Thyroid gland (tissue), 4 donors: ENCODE data around the gene PLGRKT. TPM values are rescaled to one million over a fixed set of nuclear protein-coding genes. Genes with fewer than 3 reads are reported as not detected.
"Not testable (repeated sequence)": the region's sequence is repeated elsewhere in the genome, so short reads cannot be mapped to it uniquely, and the experiment has no call there.

ENCODE experiments used
- DNase-seq, 2 donors: peaks; one replicate each; pipeline ENCODE4 v3.0.0-alpha.2; 2019
- H3K27ac ChIP-seq, 3 donors: fragments of 200-600 bp; sonication (generic); 1 replicate in 2 of 3; 2 replicates in 1 of 3; pipeline ENCODE4 v1.5.1; 2016 to 2019; ENCODE audit warnings: mild to moderate bottlenecking in 1 of 3, moderate library complexity in 1 of 3
- H3K27me3 ChIP-seq: fragments of 200-600 bp; sonication (generic); one replicate; pipeline ENCODE4 v1.5.1; 2019
- H3K36me3 ChIP-seq, 2 donors: fragments of 200-600 bp; sonication (generic); one replicate each; pipeline ENCODE4 v1.5.1; 2016 to 2019
- H3K4me1 ChIP-seq, 2 donors: fragments of 200-600 bp; sonication (generic); one replicate each; pipeline ENCODE4 v1.5.1; 2017 to 2019
- H3K4me3 ChIP-seq, 3 donors: fragments of 200-600 bp; sonication (generic); replicated peaks in 1 of 3; 1 replicate in 2 of 3; 2 replicates in 1 of 3; pipeline ENCODE4 v1.5.1; 2016; ENCODE audit warnings: mild to moderate bottlenecking in 1 of 3
- H3K9me3 ChIP-seq: fragments of 200-600 bp; sonication (generic); one replicate; pipeline ENCODE4 v1.5.1; 2017
- CTCF ChIP-seq, 6 experiments: fragments of 200-600 bp in 3 of 6; fragments of 450-650 bp in 3 of 6; sonication (generic) in 3 of 6; IDR thresholded peaks; one replicate each; pipeline ENCODE4 v1.5.1; 2016 to 2019; ENCODE audit warnings: antibody characterized with exemption in 6 of 6, mild to moderate bottlenecking in 2 of 6, inconsistent platforms in 1 of 6, moderate library complexity in 1 of 6
- POLR2A ChIP-seq, 2 donors: fragments of 450-650 bp; IDR thresholded peaks; one replicate each; pipeline ENCODE4 v1.6.1; 2017; ENCODE audit warnings: antibody characterized with exemption in 2 of 2, mild to moderate bottlenecking in 2 of 2, moderate library complexity in 1 of 2
- WGBS, 2 donors: methylation state at CpG; one replicate each; pipeline ENCODE4 v1.1.5; 2017; 5-methylcytosine and 5-hydroxymethylcytosine counted together
- intact Hi-C: fragments of 100-400 bp; cut with DNase I; formaldehyde crosslinking; loops from one replicate; pipeline ENCODE4 v1.15.1; 2023
- total RNA-seq, 4 donors: library from RNA; depleted of rRNA; stranded (reverse); fragments of >200 nt; gene quantifications; one replicate each; pipeline ENCODE4 v1.2.3, GENCODE V29; 2016

The PLGRKT gene
- total RNA-seq, 4 donors from 2014 or later: 16.2 to 32.7 (median 27.7) TPM

- DNase-seq: no peak
- intact Hi-C loops: no loop called here
- Histone ChIP-seq H3K9me3 (no peaks in the 10 kb centered on the region), H3K27ac (no peak overlapping the region), H3K4me3 (no peak overlapping the region), H3K4me1 (no peaks in the 10 kb centered on the region), H3K27me3 (no peaks in the 10 kb centered on the region), H3K36me3 (no peaks in the 10 kb centered on the region)
- WGBS, 2 donors: 75 to 80% methylated on average over 1 of the region's 1 CpG
- no peak for TF ChIP-seq CTCF (IDR thresholded peaks at IDR 0.05)
- TF ChIP-seq POLR2A (IDR thresholded peaks at IDR 0.05): no peak
Measured at GRCh38 chr9:5352637-5353248, 85.0 kb downstream of the PLGRKT start.

GRCh38 chr9:5338992-5339981 is 98.4 kb downstream of the PLGRKT start, which contains the start of gene RLN1:
RLN1 (minus strand) TSS chr9:5339876; CDS start chr9:5339746, 130 bp downstream.
- H3K36me3 ChIP-seq, H3K4me3 ChIP-seq, H3K27me3 ChIP-seq, intact Hi-C loops, H3K4me1 ChIP-seq, H3K9me3 ChIP-seq, H3K27ac ChIP-seq: not testable (repeated sequence)
- 20 to 33% methylated on average over 14 of the region's 50 CpGs for WGBS, 2 donors
- DNase-seq: peak; percentile 1 to 12

- Histone ChIP-seq H3K9me3 (no peaks in the 10 kb centered on the region), H3K4me3 (no peak overlapping the region), H3K27me3 (no peaks in the 10 kb centered on the region), H3K36me3 (no peaks in the 10 kb centered on the region), H3K27ac (no peak overlapping the region), H3K4me1 (no peaks in the 10 kb centered on the region)
- TF ChIP-seq CTCF (IDR thresholded peaks at IDR 0.05) (no peak), POLR2A (IDR thresholded peaks at IDR 0.05) (no peak)
- no peak for DNase-seq
- intact Hi-C loops: no loop called here
- 80 to 83% methylated on average over 4 of the region's 4 CpGs for WGBS, 2 donors
Measured at GRCh38 chr9:5336688-5337087, 101.0 kb downstream of the PLGRKT start.

- H3K27ac ChIP-seq, H3K36me3 ChIP-seq, H3K27me3 ChIP-seq, intact Hi-C loops, DNase-seq, H3K4me1 ChIP-seq, H3K4me3 ChIP-seq, H3K9me3 ChIP-seq: not testable (repeated sequence)
- 88 to 95% methylated on average over 3 of the region's 3 CpGs for WGBS, 2 donors
Measured at GRCh38 chr9:5331276-5331675, 106.4 kb downstream of the PLGRKT start.

GRCh38 chr9:5326893-5327548 is 110.7 kb downstream of the PLGRKT start:
- peak; percentile 77 to 79 for DNase-seq
- Histone ChIP-seq H3K36me3 (no peaks in the 10 kb centered on the region), H3K4me3 (no peak overlapping the region), H3K27me3 (no peaks in the 10 kb centered on the region), H3K9me3 (no peaks in the 10 kb centered on the region), H3K4me1 (no peaks in the 10 kb centered on the region), H3K27ac (no peak overlapping the region)
- intact Hi-C loops: no loop called here
- TF ChIP-seq CTCF (IDR thresholded peaks at IDR 0.05) (peak in 1 of 6 experiments; percentile 10), POLR2A (IDR thresholded peaks at IDR 0.05) (no peak)
- 19 to 36% methylated on average over 6 to 9 of the region's 10 CpGs for WGBS, 2 donors
